GM20431 (cell line): ENCODE results near the gene PBX1.

ENCODE experiments used
- in situ Hi-C: fragments of 300-500 bp; cut with MseI, MboI; formaldehyde crosslinking; loops from one replicate; pipeline ENCODE4 v1.15.0; 2020; ENCODE audit warnings: low sequenced_read_pairs; ENCODE audit not compliant: unreplicated experiment

The PBX1 gene

GRCh38 chr1:164840936-164841335 is 282.0 kb downstream of the PBX1 start:
- in situ Hi-C loops: no loop called here

DNA sequence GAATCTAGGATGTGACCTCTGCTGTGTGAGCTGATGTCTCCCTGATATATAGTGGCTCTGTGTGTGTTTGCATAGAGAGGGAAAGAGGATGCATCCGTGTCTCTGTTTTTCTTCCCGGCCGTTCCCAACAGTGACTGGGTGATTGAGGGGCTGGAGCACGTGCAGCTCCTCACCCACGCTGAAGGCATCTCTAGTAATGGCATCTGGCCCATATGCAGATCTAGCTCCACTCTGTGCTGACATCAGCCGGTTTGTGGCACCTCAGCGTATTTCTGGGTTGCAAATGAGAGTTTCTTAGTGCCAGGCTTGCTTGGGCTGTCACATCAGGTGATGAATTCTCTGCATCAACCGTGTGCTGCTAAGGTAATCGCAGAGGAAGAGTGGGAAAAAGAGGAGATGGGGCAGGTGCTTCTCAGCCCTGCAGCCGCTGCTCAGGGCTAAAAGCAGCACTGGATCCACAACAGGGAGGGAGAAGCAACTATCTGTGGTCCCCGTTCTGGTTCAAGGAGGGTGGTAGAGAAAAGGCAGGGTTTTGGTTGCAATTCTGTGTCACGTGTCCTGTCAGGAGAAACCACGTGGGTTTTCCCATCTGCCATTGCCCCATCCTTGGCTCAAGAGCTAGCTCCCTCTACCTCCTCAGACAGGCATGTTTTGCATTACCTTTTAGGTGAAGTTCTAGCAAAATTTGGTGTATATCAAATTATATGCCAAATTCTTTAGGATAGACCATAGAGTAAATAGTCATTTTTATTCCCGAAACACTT is 282.9 kb downstream of the PBX1 start:
- in situ Hi-C loops: no loop called here

GRCh38 chr1:164842870-164843269 is 283.9 kb downstream of the PBX1 start:
- in situ Hi-C loops: no loop called here

DNA sequence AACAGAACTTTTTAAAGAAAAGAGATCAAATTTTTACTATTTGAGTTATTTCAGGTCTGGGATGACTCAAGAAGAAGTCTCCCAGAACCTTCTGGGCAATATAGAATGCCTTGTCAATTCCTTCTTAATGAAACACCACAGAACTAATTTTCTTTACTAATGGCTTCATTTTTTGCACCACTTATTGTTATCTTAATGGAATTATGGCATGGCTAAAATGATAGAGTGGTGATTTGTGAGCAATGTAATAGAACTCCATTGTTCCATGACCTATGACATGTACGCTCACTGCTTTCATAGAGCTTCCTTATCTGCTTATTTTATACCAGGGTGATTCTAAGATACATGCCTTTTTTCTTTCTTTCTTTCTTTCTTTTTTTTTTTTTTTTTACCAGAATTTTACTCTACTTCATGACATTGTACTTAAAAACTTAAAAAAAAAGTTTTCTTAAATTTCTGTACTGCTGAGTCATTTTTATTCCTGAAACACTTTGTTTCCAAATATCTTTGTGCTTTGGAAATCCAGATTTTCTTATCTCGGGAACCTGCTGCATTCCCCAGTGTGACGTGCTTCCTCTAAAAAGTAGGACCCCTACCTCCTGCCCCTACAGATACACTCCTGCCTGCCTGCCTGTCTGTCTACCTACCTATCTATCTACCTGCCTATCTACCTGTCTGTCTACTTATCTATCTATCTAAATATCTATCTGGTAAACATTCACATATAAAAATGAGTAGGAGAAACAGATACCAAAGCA is 284.9 kb downstream of the PBX1 start:
- in situ Hi-C loops: no loop called here

DNA sequence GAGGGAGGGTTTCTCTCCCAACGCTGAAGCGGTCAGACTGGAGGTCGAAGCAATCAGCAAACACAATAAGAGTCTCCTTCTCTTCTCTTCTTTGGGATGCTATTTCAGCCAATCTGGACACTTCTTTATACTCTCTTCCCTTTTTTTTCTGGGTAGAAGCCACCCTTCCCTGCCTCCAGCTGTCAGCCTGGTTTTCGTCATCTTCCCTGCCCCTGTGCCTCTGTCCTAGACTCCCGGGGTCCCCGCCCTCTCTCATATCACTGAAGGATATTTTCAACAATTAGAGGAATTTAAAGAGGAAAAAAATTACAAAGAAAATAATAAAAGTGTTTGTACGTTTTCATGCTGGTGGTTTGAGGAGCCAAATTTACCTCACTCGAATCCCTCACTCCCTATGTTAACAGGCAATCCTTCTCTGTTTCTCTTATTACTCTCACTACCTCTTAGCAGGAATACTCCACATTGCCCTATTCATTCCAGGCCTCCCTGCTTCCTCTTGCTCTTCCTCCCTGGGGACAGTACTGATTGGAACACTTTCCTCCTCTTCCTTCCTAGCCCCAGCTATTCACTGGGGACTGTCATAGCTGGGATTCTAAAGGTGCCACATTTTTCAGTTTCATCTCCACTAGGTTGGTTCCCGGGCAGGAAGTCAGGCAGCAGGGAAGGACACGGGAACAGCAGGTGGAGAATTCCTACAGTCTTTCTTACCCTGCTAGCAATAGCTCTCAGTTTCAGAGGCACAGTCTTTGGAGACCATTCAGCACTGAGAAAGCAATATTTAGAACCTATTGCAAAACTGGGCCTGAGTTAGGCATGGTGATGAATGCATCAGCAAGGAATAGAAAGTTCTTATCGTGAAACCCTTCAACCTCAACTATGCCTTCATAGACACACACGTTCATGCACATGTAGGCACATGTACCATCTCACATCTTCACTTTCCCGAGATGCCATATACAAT is 288.0 kb downstream of the PBX1 start:
- in situ Hi-C loops: no loop called here

GRCh38 chr1:164853146-164853545 is 294.2 kb downstream of the PBX1 start:
- in situ Hi-C loops: no loop called here

DNA sequence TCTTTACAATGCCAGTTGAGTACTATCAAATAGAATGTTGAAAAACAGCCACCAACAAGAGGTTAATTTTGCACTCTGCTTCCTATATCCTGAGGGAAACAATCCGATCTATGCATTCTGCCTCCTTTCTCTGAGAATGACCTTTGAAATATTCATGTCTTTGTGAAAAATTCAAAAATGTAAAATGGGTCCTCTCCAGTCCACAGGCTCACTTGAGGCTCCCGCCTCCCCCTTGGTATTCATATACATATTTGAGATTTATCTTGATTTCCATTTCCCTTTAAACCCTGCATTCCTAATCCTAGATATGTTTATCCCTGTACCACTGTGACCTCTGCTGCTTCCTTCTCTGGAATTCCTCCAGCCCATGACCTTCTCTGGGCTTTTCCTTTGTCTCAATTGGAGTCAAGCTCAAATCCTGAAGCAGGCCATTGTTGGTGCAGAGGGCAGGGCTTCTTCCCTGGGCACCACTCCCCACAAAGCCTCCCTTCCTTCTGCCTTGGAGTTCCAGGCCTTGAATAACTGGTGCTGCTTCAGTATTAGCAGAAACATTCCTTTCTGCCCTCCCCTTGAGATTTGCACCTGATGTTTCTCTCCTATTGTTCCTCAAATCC is 296.8 kb downstream of the PBX1 start:
- in situ Hi-C loops: no loop called here

DNA sequence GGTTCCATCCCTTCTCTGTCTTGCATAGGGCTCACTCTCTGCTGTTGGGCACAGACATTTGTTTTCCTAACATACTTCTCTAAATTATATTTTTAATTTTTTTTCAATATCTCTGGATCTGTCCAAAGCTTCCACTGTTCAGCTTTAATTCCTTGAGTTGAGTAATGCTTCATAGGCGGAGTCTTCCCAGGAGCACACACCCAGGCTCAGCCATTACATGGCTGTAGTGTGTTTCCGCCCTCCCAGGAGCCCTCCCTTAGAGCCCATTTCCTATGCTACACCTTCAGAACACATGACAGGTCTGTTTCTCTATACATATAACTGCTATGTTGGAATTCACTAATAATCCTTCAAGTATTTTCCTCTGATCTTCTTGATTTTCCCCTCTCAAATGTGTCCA is 297.4 kb downstream of the PBX1 start:
- in situ Hi-C loops: no loop called here

GRCh38 chr1:164857439-164857838 is 298.5 kb downstream of the PBX1 start:
- in situ Hi-C loops: no loop called here

DNA sequence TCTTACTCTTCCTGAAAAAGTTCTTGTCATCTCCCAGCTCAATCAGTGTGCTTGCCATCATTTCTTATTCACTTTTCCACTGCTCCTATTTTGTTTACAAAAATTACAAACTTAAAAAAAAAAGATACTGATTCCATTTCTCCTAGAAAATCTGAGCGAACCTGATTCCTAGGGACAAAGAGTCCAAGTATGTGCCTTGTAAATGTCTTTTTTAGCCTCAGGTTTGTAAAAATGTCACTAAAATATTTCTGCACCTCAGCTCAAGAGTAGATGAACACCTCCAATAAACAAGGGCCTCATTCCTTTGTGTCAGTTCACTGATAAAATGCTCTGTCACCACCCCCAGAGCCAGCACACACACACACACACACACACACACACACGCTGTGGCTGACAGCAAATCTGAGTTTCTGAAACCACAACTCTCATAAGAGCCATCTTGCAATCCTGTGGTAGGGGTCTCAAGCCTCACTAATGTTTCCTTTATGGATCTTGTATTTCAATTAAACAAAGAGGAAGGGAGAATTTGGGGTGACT is 299.2 kb downstream of the PBX1 start:
- in situ Hi-C loops: no loop called here

DNA sequence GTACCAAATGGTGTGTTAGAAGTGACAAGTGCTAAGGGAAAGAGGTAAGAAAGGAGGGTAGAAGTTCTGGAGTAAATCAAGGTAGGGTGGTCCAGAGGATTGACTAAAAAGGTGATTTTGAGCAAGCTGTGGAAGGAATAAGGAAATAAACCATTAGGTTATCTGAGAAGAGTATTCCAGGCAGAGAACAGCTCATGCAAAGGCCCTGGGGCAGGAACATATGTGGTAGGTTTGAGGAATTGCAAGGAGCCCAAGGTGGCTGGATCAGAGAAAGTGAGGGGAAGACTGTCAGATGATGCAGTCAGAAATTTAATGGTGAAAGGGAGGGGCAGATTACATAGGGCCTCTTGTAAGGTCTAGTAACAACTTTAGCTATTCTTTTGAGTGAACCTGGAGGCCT is 302.6 kb downstream of the PBX1 start:
- in situ Hi-C loops: no loop called here

GRCh38 chr1:164863056-164863455 is 304.1 kb downstream of the PBX1 start:
- in situ Hi-C loops: no loop called here

DNA sequence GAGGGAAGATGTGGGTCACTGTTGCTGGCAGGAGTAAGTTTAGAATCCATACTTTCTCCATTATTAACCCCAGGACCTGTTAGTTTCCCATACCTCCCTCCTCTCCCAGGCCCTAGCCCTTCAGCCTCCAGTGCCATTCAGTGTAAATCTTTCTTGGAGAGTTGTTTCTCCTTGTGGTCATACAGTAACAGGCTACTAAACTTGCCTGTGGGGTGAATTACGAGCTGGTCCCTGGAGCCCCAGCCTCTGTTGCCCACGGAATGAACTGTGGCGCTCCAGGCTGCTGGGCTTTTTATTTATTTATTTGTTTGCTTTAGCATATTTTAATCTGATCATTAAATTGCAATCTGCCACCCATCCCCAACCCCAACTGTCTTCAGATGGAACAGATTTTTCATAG is 305.2 kb downstream of the PBX1 start:
- in situ Hi-C loops: no loop called here

- in situ Hi-C loops: no loop called here
Observed at GRCh38 chr1:164865385-164865784, 306.4 kb downstream of the PBX1 start.

DNA sequence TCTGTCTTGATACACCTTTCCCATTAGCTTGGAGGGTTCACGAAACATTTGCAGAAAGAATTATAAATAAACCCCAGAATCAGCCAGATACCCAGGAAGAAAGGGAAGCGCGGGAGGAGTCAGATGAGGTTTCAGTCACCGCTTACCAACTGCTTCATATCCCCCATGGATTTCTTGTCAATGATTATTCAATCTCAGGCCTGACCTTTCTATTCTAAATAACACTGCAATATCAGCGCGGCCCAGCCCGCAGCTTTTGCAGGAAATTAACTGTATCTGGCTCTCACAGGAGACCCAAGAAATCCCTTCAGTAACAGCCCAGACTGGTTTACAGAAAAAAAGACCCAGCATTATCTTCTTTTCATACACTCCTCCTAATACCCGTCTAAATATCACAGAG is 308.6 kb downstream of the PBX1 start:
- in situ Hi-C loops: no loop called here

DNA sequence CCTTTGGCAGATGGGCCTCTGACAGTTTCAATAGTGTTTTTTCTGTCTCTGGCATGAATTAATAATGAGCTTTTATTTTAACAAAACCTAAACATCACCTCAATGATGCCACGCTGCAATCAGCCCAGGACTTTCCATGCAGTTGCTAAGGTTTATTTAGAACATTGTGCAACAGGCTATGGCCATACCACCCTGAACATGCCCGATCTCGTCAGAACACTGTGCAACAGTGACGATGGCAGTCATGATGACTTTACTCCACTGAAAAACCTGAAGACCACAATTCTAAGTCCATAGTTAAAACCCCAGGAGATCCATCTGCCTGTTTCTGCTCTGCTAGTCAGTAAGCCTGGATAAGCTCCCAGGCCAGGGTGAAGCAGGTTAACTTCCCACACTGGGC is 310.0 kb downstream of the PBX1 start:
- in situ Hi-C loops: no loop called here

- in situ Hi-C loops: no loop called here
Observed at GRCh38 chr1:164875518-164875917, 316.5 kb downstream of the PBX1 start.

- in situ Hi-C loops: no loop called here
Observed at GRCh38 chr1:164876398-164877116, 317.6 kb downstream of the PBX1 start.

DNA sequence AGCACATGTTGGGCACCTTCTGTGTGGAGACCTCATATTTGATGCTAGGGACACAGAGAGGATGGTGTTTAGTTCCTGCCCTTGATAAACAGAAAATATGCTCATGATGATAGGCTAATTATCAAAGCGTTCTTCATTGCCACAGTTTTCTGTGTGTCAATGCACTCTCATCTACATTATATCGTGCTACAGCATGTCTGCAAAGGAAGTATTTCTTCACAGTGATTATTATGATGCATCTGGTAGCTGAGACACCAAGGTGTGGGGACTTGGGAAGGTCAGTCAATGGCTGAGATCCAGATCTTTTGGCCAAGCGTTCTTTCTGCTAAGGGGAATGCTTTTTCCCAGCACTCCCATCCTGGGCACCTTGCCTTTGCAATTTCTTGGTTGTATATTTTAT is 321.2 kb downstream of the PBX1 start:
- in situ Hi-C loops: no loop called here
